Right renal pelvis (tissue), 4 donors: ENCODE measurements around the gene LCN12. TPM values are rescaled to one million over a fixed set of nuclear protein-coding genes. Genes with fewer than 3 reads are reported as not detected.

ENCODE experiments used
- DNase-seq, 4 donors: peaks; one replicate each; pipeline ENCODE4 v3.0.0-alpha.2; 2013; ENCODE audit warnings: low read depth in 4 of 4, low spot score in 3 of 4, missing footprints in 1 of 4
- polyA plus RNA-seq, 4 donors: library from polyadenylated mRNA; unstranded; fragments of 120-200 nt; gene quantifications; one replicate each; pipeline ENCODE4 v1.2.1, GENCODE V29; 2013; ENCODE audit not compliant: insufficient read length in 4 of 4

LCN12 gene
- polyA plus RNA-seq, 4 donors = 21.8 to 36.8 (median 29.4) TPM

DNA sequence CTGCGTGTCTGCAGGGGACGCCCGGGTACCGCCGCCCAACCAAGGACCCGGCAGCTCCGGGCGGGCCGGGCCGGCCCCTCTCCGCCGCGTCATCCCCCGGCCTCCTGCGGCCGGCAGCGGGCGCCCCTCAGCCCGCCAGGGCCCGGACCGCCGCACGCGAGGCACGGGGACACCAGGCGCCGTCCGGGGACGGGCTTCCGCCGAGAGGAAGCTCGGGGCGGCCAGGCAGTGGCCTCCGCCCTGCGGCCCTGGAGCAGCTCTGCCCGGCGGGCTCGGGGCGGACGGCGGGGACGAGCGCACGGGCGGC is 7.9 kb upstream of the LCN12 start:
- DNase-seq = no peak

DNA sequence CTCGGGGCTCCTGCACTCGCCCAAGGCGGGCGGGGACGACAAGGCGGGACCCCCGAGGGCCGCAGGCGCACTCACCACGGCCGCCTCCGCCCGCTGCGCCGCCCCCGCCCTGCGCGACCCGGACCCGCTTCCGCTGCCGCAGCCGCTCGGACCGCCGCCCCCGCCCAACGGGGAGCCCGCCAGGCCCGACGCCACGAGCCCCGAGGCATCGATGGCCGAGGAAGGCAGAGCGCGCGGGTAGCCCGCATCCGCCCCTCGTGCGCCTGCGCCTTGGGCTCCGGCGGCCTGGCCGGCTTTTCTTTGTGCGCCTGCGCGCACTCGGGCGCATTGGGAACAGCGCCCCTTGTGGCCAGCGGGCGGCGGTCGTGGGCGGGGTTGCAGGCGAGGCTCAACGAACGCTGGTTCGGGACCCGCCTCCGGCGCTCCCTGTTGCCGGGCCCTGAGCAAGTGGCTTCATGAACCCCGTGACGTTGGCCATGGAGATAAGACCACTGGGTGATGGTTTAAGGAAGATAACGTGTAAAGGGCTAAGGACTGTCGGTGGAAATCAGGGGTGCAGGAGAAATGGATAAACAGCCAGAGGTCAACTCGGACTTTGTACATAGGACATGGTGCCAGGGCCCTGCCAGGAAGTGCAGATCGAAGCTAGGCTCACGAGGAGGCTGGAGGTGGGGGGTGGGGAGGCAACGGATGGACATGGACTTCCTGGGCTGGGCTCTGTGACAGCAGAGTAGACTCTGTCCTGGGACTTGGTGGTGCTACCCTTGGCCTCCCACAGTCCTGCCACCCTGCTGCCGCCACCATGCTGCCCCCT is 7.3 kb upstream of the LCN12 start, which contains the start of the genes C8G and FBXW5:
Gene C8G (plus strand): TSS at position 725 of the 814 bp plus-strand sequence. CDS start 78 bp downstream, at position 803.
Gene FBXW5 (minus strand): TSS at position 220 of the 814 bp plus-strand sequence. CDS start 655 bp downstream, outside the sequence.
- DNase-seq = peak; percentile 88 to 91 (median 90)

DNA sequence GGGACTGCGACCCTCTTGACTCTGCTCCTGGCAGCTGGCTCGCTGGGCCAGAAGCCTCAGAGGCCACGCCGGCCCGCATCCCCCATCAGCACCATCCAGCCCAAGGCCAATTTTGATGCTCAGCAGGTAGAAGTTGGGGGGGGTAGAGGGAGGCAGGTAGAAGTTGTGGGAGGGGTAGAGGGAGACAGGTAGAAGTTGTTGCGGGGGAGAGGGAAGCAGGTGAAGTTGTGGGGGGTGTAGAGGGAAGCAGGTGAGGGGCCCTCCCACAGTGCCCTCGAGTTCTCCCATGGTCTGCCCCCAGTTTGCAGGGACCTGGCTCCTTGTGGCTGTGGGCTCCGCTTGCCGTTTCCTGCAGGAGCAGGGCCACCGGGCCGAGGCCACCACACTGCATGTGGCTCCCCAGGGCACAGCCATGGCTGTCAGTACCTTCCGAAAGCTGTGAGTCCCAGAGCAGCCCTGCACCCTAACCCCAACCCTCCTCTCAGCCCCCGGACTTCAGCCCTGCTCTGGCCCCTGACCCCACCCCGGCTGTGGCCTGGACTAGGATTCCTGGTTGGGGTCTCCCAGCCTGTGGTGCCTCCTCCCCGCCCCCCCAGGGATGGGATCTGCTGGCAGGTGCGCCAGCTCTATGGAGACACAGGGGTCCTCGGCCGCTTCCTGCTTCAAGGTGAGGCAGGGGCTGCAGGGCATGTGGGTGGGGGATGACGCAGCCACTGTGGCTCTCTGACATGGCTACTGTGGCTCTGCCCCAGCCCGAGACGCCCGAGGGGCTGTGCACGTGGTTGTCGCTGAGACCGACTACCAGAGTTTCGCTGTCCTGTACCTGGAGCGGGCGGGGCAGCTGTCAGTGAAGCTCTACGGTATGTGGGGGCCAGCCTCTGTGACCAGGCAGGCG is 6.5 kb upstream of the LCN12 start:
- no peak for DNase-seq

DNA sequence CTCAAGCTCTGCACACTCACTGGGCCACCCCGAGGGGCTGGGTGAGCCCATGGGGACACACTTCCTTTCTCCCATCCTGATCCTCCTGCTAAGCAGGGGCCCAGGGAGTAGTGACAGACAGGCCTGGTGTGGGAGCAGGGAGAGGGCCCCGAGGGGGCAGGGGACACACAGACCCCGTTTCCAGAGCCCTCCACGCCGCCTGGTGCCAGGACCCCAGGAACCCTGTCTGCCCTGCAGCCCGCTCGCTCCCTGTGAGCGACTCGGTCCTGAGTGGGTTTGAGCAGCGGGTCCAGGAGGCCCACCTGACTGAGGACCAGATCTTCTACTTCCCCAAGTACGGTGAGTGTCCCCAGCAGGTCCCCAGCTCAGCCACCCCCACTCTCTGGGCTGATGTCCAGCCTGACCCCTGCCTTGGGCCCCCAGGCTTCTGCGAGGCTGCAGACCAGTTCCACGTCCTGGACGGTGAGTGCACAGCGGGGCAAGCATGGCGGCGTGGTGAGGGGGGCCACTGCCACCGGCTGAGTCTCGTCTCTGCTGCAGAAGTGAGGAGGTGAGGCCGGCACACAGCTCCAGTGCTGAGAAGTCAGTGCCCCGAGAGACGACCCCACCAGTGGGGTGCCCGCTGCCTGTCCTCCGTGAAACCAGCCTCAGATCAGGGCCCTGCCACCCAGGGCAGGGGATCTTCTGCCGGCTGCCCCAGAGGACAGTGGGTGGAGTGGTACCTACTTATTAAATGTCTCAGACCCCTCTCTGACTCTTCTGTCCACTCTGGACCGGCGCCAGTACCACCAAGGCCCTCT is 5.6 kb upstream of the LCN12 start:
- no peak for DNase-seq

DNA sequence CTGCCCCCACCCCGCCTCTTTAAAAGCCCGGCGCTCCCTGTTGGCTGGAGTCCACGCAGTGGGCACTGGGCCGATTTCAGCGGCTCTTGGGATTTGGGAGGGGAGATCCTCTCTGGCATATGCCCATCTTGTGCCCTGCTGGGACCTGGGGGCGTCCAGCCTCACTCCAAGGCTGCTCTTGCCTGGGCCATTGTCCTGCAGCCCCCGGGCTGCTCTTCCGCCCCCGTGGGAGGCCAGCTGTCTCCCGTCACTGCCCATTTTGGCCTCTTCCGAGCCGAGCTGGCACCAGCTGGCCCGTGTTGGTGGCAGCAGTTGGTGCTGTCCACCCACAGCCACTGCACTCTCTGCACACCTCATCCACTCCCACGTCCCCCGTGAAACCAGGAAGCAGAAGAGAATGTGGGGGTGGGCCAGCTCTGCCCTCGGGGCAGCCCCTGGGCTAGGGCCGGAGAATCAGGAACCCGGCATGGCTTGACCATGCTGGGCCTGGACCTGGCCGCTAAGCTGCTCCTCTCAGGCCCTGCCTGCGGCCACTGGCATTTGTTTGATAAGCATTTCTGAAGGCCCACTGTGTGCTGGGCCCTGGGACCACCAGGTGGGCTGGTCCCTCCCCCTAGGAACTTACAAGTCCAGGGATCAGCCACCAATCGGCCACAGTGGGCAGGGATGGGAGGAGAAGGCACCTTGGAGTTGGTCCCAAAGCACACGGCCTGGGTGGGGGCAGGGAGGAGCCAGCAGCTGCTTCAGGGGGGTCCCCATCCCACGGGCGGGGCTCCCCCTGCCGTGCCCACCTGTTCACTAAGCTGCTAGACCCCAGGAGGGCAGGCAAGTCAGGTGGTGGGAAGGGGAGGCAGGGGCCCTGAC is 4.8 kb upstream of the LCN12 start:
- no peak for DNase-seq

DNA sequence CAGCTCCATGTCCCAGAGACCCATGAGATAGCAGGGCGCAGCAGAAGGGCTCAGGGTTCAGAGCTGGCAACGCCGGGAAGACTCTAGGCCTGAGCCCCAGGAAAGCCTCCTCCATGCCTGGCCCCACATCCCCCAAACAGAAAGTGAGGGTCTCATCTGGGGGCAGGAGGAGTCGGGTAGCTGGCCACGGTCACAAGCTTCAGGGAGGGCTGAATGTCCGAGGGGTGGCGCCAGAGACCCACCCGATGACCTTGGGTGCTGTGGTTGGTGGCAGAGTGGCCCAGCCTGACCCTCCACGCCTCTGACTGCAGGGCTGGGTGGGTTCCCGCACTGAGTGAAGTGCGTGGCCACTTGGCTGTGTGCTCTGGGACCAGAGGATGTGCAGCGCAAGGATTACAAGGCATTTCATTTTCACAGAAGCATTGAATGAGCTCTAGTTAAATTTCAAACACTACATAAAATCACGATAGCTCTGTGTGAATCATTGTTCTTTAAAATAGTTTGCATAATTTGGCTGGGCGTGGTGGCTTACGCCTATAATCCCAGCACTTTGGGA is 4.0 kb upstream of the LCN12 start:
- DNase-seq = no peak

DNA sequence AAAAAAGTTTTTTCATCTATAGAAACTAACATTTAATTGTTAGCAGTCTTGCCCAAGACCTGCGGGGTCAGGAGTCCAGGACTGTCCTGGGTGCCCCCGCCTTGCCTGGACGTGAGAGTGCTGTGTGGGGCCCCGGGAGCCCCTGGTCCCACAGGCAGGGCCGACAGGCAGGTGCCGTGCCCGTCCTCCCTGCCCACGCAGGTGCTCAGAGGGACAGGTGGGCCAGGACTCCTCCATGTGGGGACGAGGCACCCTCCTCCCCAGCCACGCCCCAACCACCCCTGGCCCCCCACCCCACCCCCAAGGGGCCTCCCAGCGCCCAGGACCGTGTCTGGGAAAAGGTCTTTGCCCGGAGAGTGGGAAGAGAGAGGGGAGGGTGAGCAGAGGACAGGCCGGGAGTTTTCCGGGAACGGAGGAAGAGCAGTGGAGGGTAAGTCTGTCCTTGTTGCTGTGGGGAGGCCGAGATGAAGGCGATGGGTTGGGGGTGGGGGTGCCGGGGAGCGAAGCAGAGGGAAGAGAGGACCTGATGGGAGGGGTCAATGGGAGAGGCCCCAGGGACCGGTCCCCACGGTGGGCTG is 2.7 kb upstream of the LCN12 start:
- no peak for DNase-seq

DNA sequence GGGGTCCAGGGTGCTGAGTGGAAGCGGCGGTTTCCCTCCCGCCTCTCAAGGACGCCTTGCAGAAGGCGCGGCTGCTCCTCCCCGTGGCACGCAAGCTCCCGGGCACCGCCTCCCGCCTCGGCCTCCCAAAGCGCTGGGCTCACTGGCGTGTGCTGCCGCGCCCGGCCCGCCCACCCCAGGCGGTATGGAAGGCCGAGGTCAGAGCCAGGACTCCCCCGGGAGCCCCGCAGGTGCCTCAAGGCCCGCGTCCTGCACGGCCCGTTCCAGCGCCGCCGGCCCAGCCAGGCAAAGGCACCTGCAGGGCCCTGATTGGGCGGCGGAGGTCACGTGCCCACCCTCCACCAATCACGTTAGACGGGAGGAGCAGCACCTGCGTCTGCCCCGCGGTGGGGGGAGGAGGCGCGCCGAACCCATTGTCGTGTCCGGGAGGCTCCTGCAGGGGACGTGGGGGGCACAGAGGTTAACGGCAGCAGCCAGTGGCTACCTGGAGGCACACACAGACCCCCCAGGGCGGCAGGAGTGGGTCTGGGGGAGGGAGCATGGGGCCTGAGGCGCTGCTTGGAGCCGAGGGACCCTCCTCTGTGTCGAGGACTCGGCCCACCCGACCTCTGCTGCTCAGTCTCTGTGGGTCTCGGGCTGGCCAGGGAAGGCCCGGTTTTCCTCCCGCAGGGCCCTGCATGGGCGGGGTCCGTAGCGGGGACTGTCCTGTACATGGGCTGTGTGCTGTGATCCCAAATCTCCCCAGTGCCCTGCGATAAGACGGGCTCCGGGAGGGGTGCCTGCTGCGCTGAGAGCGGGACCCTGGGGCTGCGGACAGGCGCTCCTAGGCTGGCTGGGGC is 2.0 kb upstream of the LCN12 start:
- DNase-seq = peak; percentile 79 to 87 (median 84)

DNA sequence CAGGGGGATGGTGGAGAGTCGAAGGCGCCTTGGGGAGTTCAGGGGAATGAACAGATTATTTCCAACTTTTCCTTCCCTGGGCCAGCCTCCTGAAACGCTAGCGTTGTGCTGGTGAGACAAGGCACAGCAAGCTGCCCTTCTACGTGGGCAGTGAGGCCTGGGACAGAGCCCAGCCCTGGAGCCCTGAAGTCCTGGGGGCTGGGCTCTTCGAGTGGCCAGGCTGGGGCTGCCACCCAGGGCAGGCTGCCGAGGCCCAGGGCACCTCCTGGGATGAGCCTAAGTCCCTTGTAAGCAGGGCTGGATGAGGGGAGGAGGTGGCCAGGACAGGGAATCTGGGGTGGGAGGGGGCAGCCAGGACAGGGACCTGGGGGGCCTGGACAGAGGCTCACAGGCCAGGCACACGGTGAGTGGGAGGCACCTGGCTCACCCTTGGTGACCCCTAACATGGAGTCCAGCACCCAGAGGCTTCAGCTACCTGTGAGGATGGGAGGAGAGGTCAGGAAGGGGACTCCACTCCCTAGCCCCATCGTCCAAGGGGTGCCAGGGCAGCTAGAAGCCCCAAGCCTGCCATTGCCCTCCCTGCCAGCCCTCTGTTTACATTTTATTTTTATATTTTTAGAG is 1.3 kb upstream of the LCN12 start:
- no peak for DNase-seq

DNA sequence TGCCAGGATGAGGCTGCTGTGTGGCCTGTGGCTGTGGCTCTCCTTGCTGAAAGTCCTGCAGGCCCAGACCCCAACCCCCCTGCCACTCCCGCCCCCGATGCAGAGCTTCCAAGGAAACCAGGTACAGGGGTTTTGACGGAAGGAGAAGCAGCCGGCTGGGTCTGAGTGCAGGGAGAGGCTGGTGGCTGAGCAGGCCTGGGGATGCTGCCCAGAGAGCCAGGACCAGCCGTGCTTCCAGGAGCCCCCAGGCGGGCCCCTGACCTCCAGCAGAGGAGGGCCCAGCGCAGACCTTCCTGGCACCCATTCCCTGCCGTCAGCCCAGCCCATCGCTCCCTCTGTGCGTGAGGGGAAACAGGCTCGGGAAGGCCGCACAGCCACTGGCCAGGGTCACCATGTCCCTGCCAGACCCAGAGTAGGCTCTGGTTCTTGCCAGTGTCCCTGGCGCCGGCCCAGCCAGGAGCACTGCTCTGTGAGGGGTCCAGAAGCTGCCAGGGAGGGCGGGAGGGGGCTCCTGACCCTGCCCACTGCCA is 313 bp downstream of the LCN12 start:
- no peak for DNase-seq

DNA sequence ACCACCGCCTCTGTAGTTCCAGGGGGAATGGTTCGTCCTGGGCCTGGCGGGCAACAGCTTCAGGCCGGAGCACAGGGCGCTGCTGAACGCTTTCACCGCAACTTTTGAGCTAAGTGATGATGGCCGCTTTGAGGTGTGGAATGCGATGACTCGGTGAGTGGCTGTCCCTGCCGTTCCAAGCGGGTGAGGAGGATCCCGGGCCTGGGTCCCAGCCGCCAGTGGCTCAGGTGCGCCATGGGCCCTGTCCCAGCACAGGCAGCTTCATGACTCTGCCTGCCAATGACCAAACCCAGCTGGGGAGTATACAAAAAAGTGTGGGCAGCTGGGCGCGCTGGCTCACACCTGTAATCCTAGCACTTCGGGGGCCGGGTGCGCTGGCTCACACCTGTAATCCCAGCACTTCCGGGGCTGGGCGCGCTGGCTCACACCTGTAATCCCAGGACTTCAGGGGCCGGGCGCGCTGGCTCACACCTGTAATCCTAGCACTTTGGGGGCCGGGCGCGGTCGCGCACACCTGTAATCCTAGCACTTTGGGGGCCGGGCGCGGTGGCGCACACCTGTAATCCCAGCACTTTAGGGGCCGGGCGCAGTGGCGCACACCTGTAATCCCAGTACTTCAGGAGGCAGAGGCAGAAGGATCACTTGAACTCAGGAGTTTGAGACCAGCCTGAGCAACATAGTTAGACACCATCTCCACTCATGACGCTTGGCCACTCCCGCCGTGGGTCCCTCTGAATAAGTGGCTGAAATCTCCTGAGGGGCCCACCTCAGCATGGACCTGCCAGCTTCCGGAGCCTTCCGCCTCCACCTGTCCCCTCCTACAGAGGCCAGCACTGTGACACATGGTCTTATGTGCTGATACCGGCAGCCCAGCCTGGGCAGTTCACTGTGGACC is 1.1 kb downstream of the LCN12 start:
- DNase-seq = no peak

DNA sequence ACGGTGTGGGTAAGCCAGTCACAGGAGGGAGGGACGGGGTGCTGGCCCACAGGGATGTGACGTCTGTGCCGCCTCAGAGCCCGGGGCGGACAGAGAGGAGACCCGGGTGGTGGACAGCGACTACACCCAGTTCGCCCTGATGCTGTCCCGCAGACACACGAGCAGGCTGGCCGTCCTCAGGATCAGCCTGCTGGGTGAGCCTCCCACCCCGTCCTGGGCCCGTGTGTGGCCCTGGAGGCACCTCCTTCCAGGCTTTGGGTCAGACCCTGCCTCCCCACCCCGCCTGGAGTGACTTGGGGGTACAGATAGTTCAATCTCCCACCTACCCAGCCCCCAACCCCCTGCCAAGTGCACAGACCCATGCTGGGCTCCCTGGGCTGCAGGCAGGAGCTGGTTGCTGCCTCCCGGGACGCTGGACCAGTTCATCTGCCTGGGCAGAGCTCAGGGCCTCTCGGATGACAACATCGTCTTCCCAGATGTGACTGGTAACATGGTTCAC is 1.7 kb downstream of the LCN12 start:
- no peak for DNase-seq

DNA sequence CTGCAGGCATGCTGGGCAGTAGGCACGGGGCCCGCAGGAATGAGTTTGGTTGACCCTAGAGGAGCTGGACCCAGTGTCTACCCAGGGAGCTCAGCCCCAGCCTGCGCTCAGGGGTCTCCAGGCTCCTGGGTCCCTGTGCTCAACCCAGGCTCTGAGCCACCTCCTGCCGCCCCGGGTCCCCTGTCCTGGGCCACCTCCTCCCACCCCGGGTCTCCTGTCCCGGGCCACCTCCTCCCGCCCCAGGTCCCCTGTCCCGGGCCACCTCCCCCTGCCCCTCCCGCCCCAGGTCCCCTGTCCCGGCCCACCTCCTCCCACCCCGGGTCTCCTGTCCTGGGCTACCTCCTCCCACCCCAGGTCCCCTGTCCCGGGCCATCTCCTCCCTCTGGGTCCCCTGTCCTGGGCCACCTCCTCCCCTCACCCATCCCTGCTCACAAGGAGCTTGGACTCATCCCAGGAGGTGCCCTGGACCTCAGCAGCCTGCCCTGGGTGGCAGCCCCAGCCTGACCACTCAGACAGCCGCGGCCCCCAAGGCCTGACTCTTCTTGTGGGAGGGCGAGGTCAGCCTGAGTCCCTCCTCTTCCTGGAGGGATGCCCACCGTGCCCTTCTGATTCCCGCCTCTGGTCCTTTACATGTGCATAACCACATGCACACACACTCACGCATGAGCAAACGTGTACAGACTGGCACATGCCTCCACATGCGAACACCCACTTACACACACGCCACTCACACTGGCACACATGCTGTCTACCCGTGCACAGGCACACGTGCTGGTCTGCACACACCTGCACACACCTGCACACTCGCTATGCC is 2.4 kb downstream of the LCN12 start:
- DNase-seq = no peak

DNA sequence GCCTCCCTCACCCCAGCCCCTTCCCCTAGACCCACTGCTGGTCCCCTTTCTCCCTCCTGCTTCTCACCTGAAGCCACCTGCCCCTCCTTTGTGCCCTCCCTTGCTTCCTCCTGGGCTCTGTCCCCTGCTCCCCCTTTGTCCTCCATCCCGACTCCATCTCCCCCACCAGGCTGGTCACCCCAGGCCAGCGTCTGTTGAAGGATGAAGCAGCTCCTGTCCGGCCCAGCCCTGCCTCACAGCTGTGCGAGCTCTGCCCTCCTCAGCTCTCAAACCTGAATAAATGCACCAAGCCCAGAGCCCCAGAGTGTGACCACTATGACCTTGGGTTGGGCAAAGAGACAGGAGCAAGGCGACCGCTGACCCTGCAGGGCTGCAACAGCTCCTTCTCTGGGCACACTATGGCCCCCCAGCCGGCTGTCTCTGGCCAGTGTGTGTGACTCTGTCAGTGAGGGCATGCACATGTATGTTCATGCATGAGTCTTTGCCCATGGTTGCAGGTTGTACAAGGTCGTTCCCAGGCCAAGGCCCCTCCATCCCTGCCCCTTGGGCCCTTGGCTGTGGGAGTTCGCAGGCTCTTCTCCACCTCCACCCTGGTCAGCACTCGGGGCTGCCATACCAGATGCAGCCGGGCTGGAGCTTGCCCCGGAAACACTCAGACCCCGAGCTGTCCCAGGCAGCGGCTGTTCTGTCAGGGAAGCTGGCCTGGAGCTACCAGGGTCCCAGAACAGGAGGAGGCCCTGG is 3.3 kb downstream of the LCN12 start:
- DNase-seq = no peak

DNA sequence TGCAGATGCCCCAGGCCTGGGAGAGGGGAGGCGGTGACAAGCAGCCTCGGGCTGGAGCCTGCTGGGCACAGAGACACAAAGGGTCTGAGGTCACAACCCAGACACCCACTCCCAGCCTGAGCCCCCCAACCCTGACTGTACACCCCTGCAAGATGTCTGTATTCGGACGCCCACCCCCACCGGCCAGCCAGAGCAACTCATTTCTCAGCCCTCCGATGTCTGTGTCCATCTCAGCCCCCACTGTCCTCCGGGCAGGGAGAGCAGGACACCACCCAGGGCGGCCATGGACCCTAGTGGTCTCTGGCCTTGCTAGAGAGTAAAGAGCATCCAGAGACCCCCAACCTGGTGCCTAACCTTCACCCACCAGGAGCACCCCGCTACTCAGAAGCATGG is 3.9 kb downstream of the LCN12 start:
- DNase-seq = no peak
